Esophagus muscularis mucosa (tissue), 4 donors: ENCODE measurements around the gene CD52.
A peak's percentile ranks its signal among the peaks of the same experiment; 100 is the strongest.

Source experiments
- CTCF ChIP-seq, 3 experiments: fragments of 200-600 bp in 2 of 3; fragments of 450-650 bp in 1 of 3; sonication (generic) in 2 of 3; IDR thresholded peaks; one replicate each; pipeline ENCODE4 v1.5.1; 2017 to 2019; ENCODE audit warnings: antibody characterized with exemption in 3 of 3, mild to moderate bottlenecking in 2 of 3, moderate library complexity in 1 of 3
- EP300 ChIP-seq: sonication (generic); formaldehyde crosslinking; IDR thresholded peaks from one replicate; pipeline ENCODE4 v1.6.1; 2017; ENCODE audit warnings: antibody characterized with exemption
- POLR2A ChIP-seq: fragments of 450-650 bp; IDR thresholded peaks from one replicate; pipeline ENCODE4 v1.6.1; 2017; ENCODE audit warnings: antibody characterized with exemption, moderate library complexity, mild to moderate bottlenecking, low read depth
- POLR2AphosphoS5 ChIP-seq, 2 donors: sonication (generic); formaldehyde crosslinking; IDR thresholded peaks; one replicate each; pipeline ENCODE4 v1.6.1; 2017; ENCODE audit warnings: antibody characterized with exemption in 2 of 2

GRCh38 chr1:26287033-26287711, 30.6 kb upstream of the CD52 start:
- TF ChIP-seq POLR2AphosphoS5 (IDR thresholded peaks at IDR 0.05) (peak; percentile 33 to 34), CTCF (IDR thresholded peaks at IDR 0.05) (no peak), POLR2A (no peak), EP300 (no peak)
